ENCODE measurements around the gene TDRD12.

DNA sequence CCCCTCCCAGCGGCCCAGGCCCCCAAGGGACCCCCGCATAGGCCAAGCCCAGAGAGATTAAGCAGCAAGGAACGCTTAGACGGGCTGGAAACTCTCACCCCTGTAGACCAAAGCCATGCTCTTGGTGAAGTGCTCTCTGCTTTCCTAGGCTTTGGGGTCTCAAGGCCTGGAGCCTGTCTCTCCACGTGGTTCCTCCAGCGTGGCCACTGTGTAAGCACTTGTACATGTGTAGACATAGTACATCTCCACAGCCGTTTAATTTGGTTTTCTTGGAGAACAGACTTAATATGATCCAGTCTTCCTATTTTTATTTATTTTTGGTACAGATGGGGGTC is 26.9 kb upstream of the TDRD12 start:
- TF ChIP-seq, protein P1, sequence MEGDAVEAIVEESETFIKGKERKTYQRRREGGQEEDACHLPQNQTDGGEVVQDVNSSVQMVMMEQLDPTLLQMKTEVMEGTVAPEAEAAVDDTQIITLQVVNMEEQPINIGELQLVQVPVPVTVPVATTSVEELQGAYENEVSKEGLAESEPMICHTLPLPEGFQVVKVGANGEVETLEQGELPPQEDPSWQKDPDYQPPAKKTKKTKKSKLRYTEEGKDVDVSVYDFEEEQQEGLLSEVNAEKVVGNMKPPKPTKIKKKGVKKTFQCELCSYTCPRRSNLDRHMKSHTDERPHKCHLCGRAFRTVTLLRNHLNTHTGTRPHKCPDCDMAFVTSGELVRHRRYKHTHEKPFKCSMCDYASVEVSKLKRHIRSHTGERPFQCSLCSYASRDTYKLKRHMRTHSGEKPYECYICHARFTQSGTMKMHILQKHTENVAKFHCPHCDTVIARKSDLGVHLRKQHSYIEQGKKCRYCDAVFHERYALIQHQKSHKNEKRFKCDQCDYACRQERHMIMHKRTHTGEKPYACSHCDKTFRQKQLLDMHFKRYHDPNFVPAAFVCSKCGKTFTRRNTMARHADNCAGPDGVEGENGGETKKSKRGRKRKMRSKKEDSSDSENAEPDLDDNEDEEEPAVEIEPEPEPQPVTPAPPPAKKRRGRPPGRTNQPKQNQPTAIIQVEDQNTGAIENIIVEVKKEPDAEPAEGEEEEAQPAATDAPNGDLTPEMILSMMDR (IDR thresholded peaks at IDR 0.05): no peak
- no peak for TF ChIP-seq POLR2AphosphoS5 (IDR thresholded peaks at IDR 0.05; ENCODE audit: insufficient read depth in 1 of 2, low read depth in 1 of 2)
